Neural progenitor cell (in vitro differentiated cells): ENCODE results near the gene LASP1NB.
"Not testable (repeated sequence)": the region's sequence is repeated elsewhere in the genome, so short reads cannot be mapped to it uniquely, and the experiment has no call there.

Experiments used
- DNase-seq: peaks from one replicate; pipeline ENCODE4 v3.0.0-alpha.2; 2016; ENCODE audit warnings: low spot score
- H2AFZ ChIP-seq: fragments of 200-600 bp; sonication (generic); replicated peaks from 2 replicates; pipeline ENCODE4 v1.6.1; 2016; ENCODE audit warnings: antibody characterized with exemption
- H3F3A ChIP-seq: fragments of 200-600 bp; sonication (generic); 2 replicates; pipeline ENCODE4 v1.6.1; 2016; ENCODE audit warnings: antibody characterized with exemption, low read depth
- H3K27ac ChIP-seq: fragments of 200-600 bp; sonication (generic); 2 replicates; pipeline ENCODE4 v1.5.1; 2016; ENCODE audit warnings: mild to moderate bottlenecking
- H3K27me3 ChIP-seq: fragments of 200-600 bp; sonication (generic); 2 replicates; pipeline ENCODE4 v1.6.1; 2016; ENCODE audit warnings: mild to moderate bottlenecking, moderate library complexity
- H3K36me3 ChIP-seq: fragments of 200-600 bp; sonication (generic); 2 replicates; pipeline ENCODE4 v1.5.1; 2016
- H3K4me1 ChIP-seq: fragments of 200-600 bp; sonication (generic); 2 replicates; pipeline ENCODE4 v1.6.1; 2016; ENCODE audit warnings: mixed run types
- H3K4me2 ChIP-seq: fragments of 200-600 bp; sonication (generic); 2 replicates; pipeline ENCODE4 v1.6.1; 2016
- H3K4me3 ChIP-seq: fragments of 200-600 bp; sonication (generic); 2 replicates; pipeline ENCODE4 v1.5.1; 2016
- H3K79me2 ChIP-seq: fragments of 200-600 bp; sonication (generic); 2 replicates; pipeline ENCODE4 v1.6.1; 2016; ENCODE audit warnings: low read depth
- H3K9ac ChIP-seq: fragments of 200-600 bp; sonication (generic); 2 replicates; pipeline ENCODE4 v1.6.1; 2016
- H3K9me3 ChIP-seq: fragments of 200-600 bp; sonication (generic); 2 replicates; pipeline ENCODE4 v1.5.1; 2016; ENCODE audit warnings: low read depth
- H4K20me1 ChIP-seq: fragments of 200-600 bp; sonication (generic); 2 replicates; pipeline ENCODE4 v1.6.1; 2016; ENCODE audit warnings: low read depth
- H3K27ac Mint-ChIP-seq: 3 replicates; pipeline ENCODE4 v1.8.0; 2021; ENCODE audit warnings: mixed read lengths
- H3K27me3 Mint-ChIP-seq: 2 replicates; pipeline ENCODE4 v1.8.0; 2022; ENCODE audit warnings: low read depth, mild to moderate bottlenecking, inconsistent platforms, moderate library complexity, mixed read lengths; ENCODE audit not compliant: insufficient read depth
- H3K36me3 Mint-ChIP-seq: 3 replicates; pipeline ENCODE4 v1.8.0; 2021; ENCODE audit warnings: mixed read lengths
- H3K4me1 Mint-ChIP-seq: 3 replicates; pipeline ENCODE4 v1.8.0; 2021; ENCODE audit warnings: mixed read lengths
- H3K4me3 Mint-ChIP-seq: 3 replicates; pipeline ENCODE4 v1.8.0; 2021; ENCODE audit warnings: mild to moderate bottlenecking, moderate library complexity, mixed read lengths
- H3K9me3 Mint-ChIP-seq: 3 replicates; pipeline ENCODE4 v1.8.0; 2020; ENCODE audit warnings: mixed read lengths
- EZH2 ChIP-seq: fragments of 200-600 bp; sonication (generic); IDR thresholded peaks from 2 replicates; pipeline ENCODE4 v1.6.1; 2017; ENCODE audit warnings: antibody characterized with exemption, mild to moderate bottlenecking, moderate library complexity
- EZH2phosphoT487 ChIP-seq: fragments of 200-600 bp; sonication (generic); IDR thresholded peaks from 2 replicates; pipeline ENCODE4 v1.6.1; 2017; ENCODE audit warnings: antibody characterized with exemption
- TF ChIP-seq, protein P1 (sequence below): fragments of 200-600 bp; sonication (generic); IDR thresholded peaks from 2 replicates; pipeline ENCODE4 v1.5.1; 2017; ENCODE audit warnings: antibody characterized with exemption, mild to moderate bottlenecking

Gene LASP1NB

GRCh38 chr17:38910325-38910724 lies 15.1 kb upstream of the LASP1NB start:
- Mint-ChIP-seq H3K36me3 (no peaks in the 10 kb centered on the region), H3K4me1 (peaks cover 11% of the 10 kb centered on the region), H3K9me3 (no peaks in the 10 kb centered on the region), H3K27ac (no peak overlapping the region), H3K27me3 (peaks cover 4% of the 10 kb centered on the region), H3K4me3 (no peak overlapping the region)
- Histone ChIP-seq H3K79me2 (no peaks in the 10 kb centered on the region), H3K27me3 (no peaks in the 10 kb centered on the region), H4K20me1 (peaks cover 7% of the 10 kb centered on the region), H3K4me3 (no peak overlapping the region), H3K4me1 (peaks cover 12% of the 10 kb centered on the region), H3K36me3 (no peaks in the 10 kb centered on the region), H3K9me3 (no peaks in the 10 kb centered on the region), H3K9ac (no peak overlapping the region), H3K27ac (no peak overlapping the region), H3F3A (peaks cover 6% of the 10 kb centered on the region), H3K4me2 (no peak overlapping the region), H2AFZ (no peak overlapping the region)
- no peak for DNase-seq
- TF ChIP-seq, protein P1, sequence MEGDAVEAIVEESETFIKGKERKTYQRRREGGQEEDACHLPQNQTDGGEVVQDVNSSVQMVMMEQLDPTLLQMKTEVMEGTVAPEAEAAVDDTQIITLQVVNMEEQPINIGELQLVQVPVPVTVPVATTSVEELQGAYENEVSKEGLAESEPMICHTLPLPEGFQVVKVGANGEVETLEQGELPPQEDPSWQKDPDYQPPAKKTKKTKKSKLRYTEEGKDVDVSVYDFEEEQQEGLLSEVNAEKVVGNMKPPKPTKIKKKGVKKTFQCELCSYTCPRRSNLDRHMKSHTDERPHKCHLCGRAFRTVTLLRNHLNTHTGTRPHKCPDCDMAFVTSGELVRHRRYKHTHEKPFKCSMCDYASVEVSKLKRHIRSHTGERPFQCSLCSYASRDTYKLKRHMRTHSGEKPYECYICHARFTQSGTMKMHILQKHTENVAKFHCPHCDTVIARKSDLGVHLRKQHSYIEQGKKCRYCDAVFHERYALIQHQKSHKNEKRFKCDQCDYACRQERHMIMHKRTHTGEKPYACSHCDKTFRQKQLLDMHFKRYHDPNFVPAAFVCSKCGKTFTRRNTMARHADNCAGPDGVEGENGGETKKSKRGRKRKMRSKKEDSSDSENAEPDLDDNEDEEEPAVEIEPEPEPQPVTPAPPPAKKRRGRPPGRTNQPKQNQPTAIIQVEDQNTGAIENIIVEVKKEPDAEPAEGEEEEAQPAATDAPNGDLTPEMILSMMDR, result no peak
- TF ChIP-seq EZH2phosphoT487, result no peak
- TF ChIP-seq EZH2, result no peak

DNA sequence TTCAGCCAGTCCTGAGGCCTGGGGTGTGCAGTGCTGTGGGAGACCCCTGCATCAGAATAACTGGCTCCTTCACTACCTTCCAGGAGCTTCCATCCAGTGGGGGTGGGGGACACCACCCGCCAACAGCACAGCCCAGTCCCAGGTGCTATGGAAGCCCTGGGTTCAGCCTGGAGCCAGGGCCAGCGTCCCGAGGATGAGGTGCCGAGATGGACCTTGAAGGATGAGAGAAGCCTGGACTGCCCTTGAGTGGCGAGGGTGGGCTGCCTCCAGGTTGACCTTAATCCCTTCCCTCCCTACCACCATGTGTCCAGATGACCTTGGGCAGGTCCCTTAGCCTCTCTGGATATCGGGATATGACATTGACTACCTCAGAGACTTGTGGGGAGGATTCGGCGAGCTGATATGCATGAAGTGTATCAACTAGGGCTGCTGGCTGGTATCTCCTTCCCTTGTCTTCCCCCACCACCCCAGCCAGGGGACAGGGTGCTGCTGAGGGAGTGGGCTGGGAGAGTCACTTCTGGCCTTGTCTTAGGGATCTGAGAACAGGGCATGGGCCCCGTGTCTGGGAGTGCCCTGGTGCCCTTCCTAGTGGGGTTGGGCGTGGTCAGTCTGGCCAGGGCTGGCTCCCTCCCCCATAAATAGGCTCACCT lies 14.2 kb upstream of the LASP1NB start:
- Mint-ChIP-seq H3K4me3 (no peak overlapping the region), H3K27ac (no peak overlapping the region), H3K4me1 (peaks cover 8% of the 10 kb centered on the region), H3K27me3 (peaks cover 4% of the 10 kb centered on the region), H3K36me3 (peaks cover 7% of the 10 kb centered on the region), H3K9me3 (no peaks in the 10 kb centered on the region)
- H2AFZ ChIP-seq, result no peak overlapping the region
- H3K27ac ChIP-seq, result no peak overlapping the region
- no peaks in the 10 kb centered on the region for H3K79me2 ChIP-seq
- H4K20me1 ChIP-seq, result peaks cover 7% of the 10 kb centered on the region
- H3K36me3 ChIP-seq, result no peaks in the 10 kb centered on the region
- peaks cover 12% of the 10 kb centered on the region for H3K4me1 ChIP-seq
- no peaks in the 10 kb centered on the region for H3K9me3 ChIP-seq
- TF ChIP-seq EZH2, result no peak
- peaks cover 6% of the 10 kb centered on the region for H3F3A ChIP-seq
- H3K4me2 ChIP-seq, result no peak overlapping the region
- DNase-seq, result no peak
- no peaks in the 10 kb centered on the region for H3K27me3 ChIP-seq
- no peak overlapping the region for H3K4me3 ChIP-seq
- H3K9ac ChIP-seq, result no peak overlapping the region

- H3K4me1 ChIP-seq, result peaks cover 12% of the 10 kb centered on the region
- H2AFZ ChIP-seq, DNase-seq, H3F3A ChIP-seq, H3K4me3 Mint-ChIP-seq, H3K4me2 ChIP-seq, H3K4me1 Mint-ChIP-seq, H3K36me3 ChIP-seq, H3K27ac ChIP-seq, H3K9me3 Mint-ChIP-seq, H3K4me3 ChIP-seq, H4K20me1 ChIP-seq, H3K79me2 ChIP-seq, H3K36me3 Mint-ChIP-seq, H3K9me3 ChIP-seq, H3K27me3 ChIP-seq, H3K27me3 Mint-ChIP-seq, H3K9ac ChIP-seq, H3K27ac Mint-ChIP-seq: not testable (repeated sequence)
These were observed 13.7 kb upstream of the LASP1NB start for GRCh38 chr17:38911731-38912081.

GRCh38 chr17:38912221-38912813 lies 13.1 kb upstream of the LASP1NB start:
- H3K4me1 ChIP-seq, result peaks cover 12% of the 10 kb centered on the region
- H3K36me3 Mint-ChIP-seq, result peaks cover 11% of the 10 kb centered on the region
- H3K27ac Mint-ChIP-seq, result no peak overlapping the region
- H3K9me3 Mint-ChIP-seq, result no peaks in the 10 kb centered on the region
- peaks cover 7% of the 10 kb centered on the region for H3K4me1 Mint-ChIP-seq
- H3K9me3 ChIP-seq, result no peaks in the 10 kb centered on the region
- H3K27me3 Mint-ChIP-seq, result peaks cover 8% of the 10 kb centered on the region
- H4K20me1 ChIP-seq, result peaks cover 7% of the 10 kb centered on the region
- H3K4me3 Mint-ChIP-seq, result no peak overlapping the region
- H3K4me3 ChIP-seq, result no peak overlapping the region
- TF ChIP-seq EZH2phosphoT487 (no peak), EZH2 (no peak)
- TF ChIP-seq, protein P1, result no peak
- H3F3A ChIP-seq, result peaks cover 8% of the 10 kb centered on the region
- H3K27me3 ChIP-seq, result no peaks in the 10 kb centered on the region
- no peaks in the 10 kb centered on the region for H3K36me3 ChIP-seq
- H3K79me2 ChIP-seq, result no peaks in the 10 kb centered on the region
- H3K27ac ChIP-seq, result no peak overlapping the region
- H3K9ac ChIP-seq, result no peak overlapping the region
- H3K4me2 ChIP-seq, result no peak overlapping the region
- DNase-seq, result no peak
- H2AFZ ChIP-seq, result no peak overlapping the region
